H1 (cell line): Measurements from ENCODE around the gene CMTM1. TPM values are rescaled to one million over a fixed set of nuclear protein-coding genes. Genes with fewer than 3 reads are reported as not detected.
A peak's percentile ranks its signal among the peaks of the same experiment; 100 is the strongest.

ENCODE experiments used
- CTCF ChIA-PET: fragments of 300-600 bp; sonication (Branson Sonifier 250); formaldehyde crosslinking; loops from one replicate; lab custom pipeline; 2021; ENCODE audit not compliant: partially characterized antibody; lab: Charles Lee
- POLR2A ChIA-PET: fragments of 300-600 bp; sonication (Branson Sonifier 250); formaldehyde crosslinking; loops from one replicate; lab custom pipeline; 2021; ENCODE audit warnings: inconsistent platforms; ENCODE audit not compliant: partially characterized antibody; lab: Charles Lee
- DNase-seq, 2 experiments: peaks; one replicate each; pipeline versions ENCODE4 v3.0.0 to v3.0.0-alpha.2; 2010 to 2022; ENCODE audit warnings: low spot score in 2 of 2, low read depth in 1 of 2, mixed read lengths in 1 of 2
- FAIRE-seq: peaks from 2 replicates; lab custom pipeline; 2011; peaks lifted over from hg19 to GRCh38; lab: Jason Lieb, UNC
- H2AFZ ChIP-seq: 2 replicates; pipeline ENCODE4 v1.8.1; 2012; ENCODE audit warnings: low read length, inconsistent platforms
- H2AK5ac ChIP-seq: 2 replicates; pipeline ENCODE4 v1.6.1; 2013; ENCODE audit warnings: low read depth, low read length
- H2BK120ac ChIP-seq: replicated peaks from 2 replicates; pipeline ENCODE3; 2013; ENCODE audit warnings: low read depth, low read length, inconsistent platforms
- H2BK12ac ChIP-seq: 2 replicates; pipeline ENCODE4 v1.6.1; 2013; ENCODE audit warnings: low read depth, low read length
- H2BK15ac ChIP-seq: 2 replicates; pipeline ENCODE4 v1.6.1; 2013; ENCODE audit warnings: low read length
- H2BK20ac ChIP-seq: 2 replicates; pipeline ENCODE4 v1.6.1; 2013; ENCODE audit warnings: low read length
- H2BK5ac ChIP-seq: 2 replicates; pipeline ENCODE4 v1.6.1; 2013; ENCODE audit warnings: low read depth, low read length
- H3K14ac ChIP-seq: 2 replicates; pipeline ENCODE4 v1.6.1; 2013; ENCODE audit warnings: inconsistent platforms; ENCODE audit not compliant: insufficient read length
- H3K18ac ChIP-seq: 2 replicates; pipeline ENCODE4 v1.6.1; 2013; ENCODE audit warnings: low read length; ENCODE audit errors: extremely low read depth
- H3K23ac ChIP-seq: 2 replicates; pipeline ENCODE4 v1.6.1; 2013; ENCODE audit warnings: inconsistent platforms; ENCODE audit not compliant: insufficient read length
- H3K23me2 ChIP-seq: 2 replicates; pipeline ENCODE4 v1.6.1; 2013; ENCODE audit warnings: low read depth, low read length
- H3K27ac ChIP-seq: 2 replicates; pipeline ENCODE4 v1.6.1; 2011; ENCODE audit warnings: low read depth, low read length, inconsistent platforms
- H3K27me3 ChIP-seq, 4 experiments: replicated peaks in 1 of 4; 1 replicate in 1 of 4; 2 replicates in 3 of 4; pipeline versions ENCODE4 v1.6.1 to v1.8.1; 2011 to 2013; ENCODE audit warnings: low read length in 3 of 4, mild to moderate bottlenecking in 3 of 4, inconsistent platforms in 2 of 4, mixed read lengths in 2 of 4, moderate library complexity in 1 of 4; ENCODE audit not compliant: control insufficient read depth in 3 of 4, insufficient read depth in 3 of 4; ENCODE audit errors: extremely low read depth in 1 of 4
- H3K36me3 ChIP-seq, 4 experiments: 2 replicates each; pipeline versions ENCODE4 v1.6.1 to v1.8.1; 2011 to 2013; ENCODE audit warnings: mild to moderate bottlenecking in 4 of 4, low read length in 3 of 4, moderate library complexity in 2 of 4, control low read depth in 1 of 4, inconsistent platforms in 1 of 4; ENCODE audit not compliant: insufficient read depth in 4 of 4, control insufficient read depth in 2 of 4
- H3K4ac ChIP-seq: replicated peaks from 2 replicates; pipeline ENCODE3; 2013; ENCODE audit warnings: low read length, low read depth, mixed read lengths, inconsistent platforms; ENCODE audit not compliant: insufficient read length
- H3K4me1 ChIP-seq, 4 experiments: replicated peaks in 1 of 4; 1 replicate in 1 of 4; 2 replicates in 3 of 4; pipeline versions ENCODE4 v1.6.1 to v1.8.1; 2011 to 2013; ENCODE audit warnings: low read length in 3 of 4, inconsistent platforms in 2 of 4, mixed read lengths in 1 of 4; ENCODE audit not compliant: insufficient read depth in 4 of 4, control insufficient read depth in 3 of 4
- H3K4me2 ChIP-seq, 2 experiments: 2 replicates each; pipeline versions ENCODE4 v1.6.1 to v1.8.1; 2011 to 2013; ENCODE audit warnings: low read depth in 2 of 2, low read length in 2 of 2, control low read depth in 1 of 2, inconsistent platforms in 1 of 2, mild to moderate bottlenecking in 1 of 2; ENCODE audit not compliant: insufficient read depth in 1 of 2
- H3K4me3 ChIP-seq, 4 experiments: fragments of 200-600, 300-600 bp in 1 of 4; sonication (generic), shearing (Covaris generic), sonication (Bioruptor Twin) in 1 of 4; 2 replicates each; pipeline versions ENCODE4 v1.5.1 to v1.8.1; 2011 to 2016; ENCODE audit warnings: low read length in 4 of 4, low read depth in 3 of 4, control low read depth in 2 of 4, inconsistent platforms in 2 of 4, mild to moderate bottlenecking in 2 of 4, mixed read lengths in 1 of 4, moderate library complexity in 1 of 4; ENCODE audit not compliant: insufficient read depth in 2 of 4; ENCODE audit errors: extremely low read depth in 1 of 4
- H3K56ac ChIP-seq: replicated peaks from 2 replicates; pipeline ENCODE3; 2013; ENCODE audit warnings: low read depth, mild to moderate bottlenecking, mixed read lengths, low read length, inconsistent platforms; ENCODE audit not compliant: insufficient read length
- H3K79me1 ChIP-seq: 2 replicates; pipeline ENCODE4 v1.6.1; 2013; ENCODE audit warnings: low read depth, low read length, control low read depth
- H3K79me2 ChIP-seq, 2 experiments: 2 replicates each; pipeline versions ENCODE4 v1.6.1 to v1.8.1; 2012 to 2013; ENCODE audit warnings: low read length in 2 of 2, mild to moderate bottlenecking in 2 of 2, inconsistent platforms in 1 of 2; ENCODE audit not compliant: insufficient read depth in 2 of 2, control insufficient read depth in 1 of 2
- H3K9ac ChIP-seq, 4 experiments: replicated peaks in 1 of 4; 1 replicate in 1 of 4; 2 replicates in 3 of 4; pipeline versions ENCODE4 v1.6.1 to v1.8.1; 2011 to 2013; ENCODE audit warnings: low read depth in 3 of 4, low read length in 3 of 4, control low read depth in 2 of 4, mild to moderate bottlenecking in 2 of 4, moderate library complexity in 2 of 4, inconsistent platforms in 1 of 4; ENCODE audit errors: extremely low read depth in 1 of 4
- H3K9me3 ChIP-seq, 2 experiments: 2 replicates each; pipeline versions ENCODE4 v1.6.1 to v1.8.1; 2012 to 2013; ENCODE audit warnings: mild to moderate bottlenecking in 2 of 2, moderate library complexity in 2 of 2, control low read depth in 1 of 2, inconsistent platforms in 1 of 2, low read depth in 1 of 2, low read length in 1 of 2, mixed read lengths in 1 of 2; ENCODE audit not compliant: insufficient read depth in 2 of 2
- H4K20me1 ChIP-seq, 2 experiments: replicated peaks in 1 of 2; 2 replicates each; pipeline versions ENCODE3 to v1.8.1; 2011 to 2013; ENCODE audit warnings: inconsistent platforms in 2 of 2, low read length in 2 of 2, mild to moderate bottlenecking in 1 of 2; ENCODE audit not compliant: insufficient read depth in 2 of 2, control insufficient read depth in 1 of 2
- H4K5ac ChIP-seq: 2 replicates; pipeline ENCODE4 v1.6.1; 2013; ENCODE audit warnings: low read length, low read depth, mixed read lengths, inconsistent platforms; ENCODE audit not compliant: insufficient read length
- H4K8ac ChIP-seq: 2 replicates; pipeline ENCODE4 v1.8.0; 2013; ENCODE audit warnings: mild to moderate bottlenecking, moderate library complexity, low read length, inconsistent platforms; ENCODE audit not compliant: insufficient read depth; ENCODE audit errors: extremely low read depth
- H4K91ac ChIP-seq: replicated peaks from 2 replicates; pipeline ENCODE3; 2013; ENCODE audit warnings: low read length, mixed read lengths, inconsistent platforms; ENCODE audit not compliant: insufficient read length
- KDM1A ChIP-seq: fragments of 200-600, 300-600 bp; sonication (generic); IDR thresholded peaks from 2 replicates; pipeline ENCODE4 v1.7.1; 2016; ENCODE audit warnings: mild to moderate bottlenecking, low read length, borderline replicate concordance
- SP2 ChIP-seq: IDR thresholded peaks from 2 replicates; pipeline ENCODE4 v1.6.1; 2012; ENCODE audit warnings: mild to moderate bottlenecking, low read length, inconsistent platforms
- WGBS, 2 experiments: shearing (Covaris generic) in 1 of 2; methylation state at CpG; one replicate each; pipeline versions ENCODE4 v1.1.6 to v1.1.7; 2013 to 2015; ENCODE audit warnings: low lambda C conversion rate in 2 of 2, mixed read lengths in 2 of 2, inconsistent platforms in 1 of 2, low coverage in 1 of 2, missing lambda C conversion rate in 1 of 2; ENCODE audit not compliant: insufficient replicate concordance in 2 of 2, insufficient coverage in 1 of 2, insufficient read length in 1 of 2; ENCODE audit errors: extremely low coverage in 1 of 2, missing lambda C conversion rate in 1 of 2; 5-methylcytosine and 5-hydroxymethylcytosine counted together
- polyA plus RNA-seq, 7 experiments: library from polyadenylated mRNA; depleted of rRNA in 3 of 7; stranded (reverse) in 5 of 7; unstranded in 2 of 7; fragments of >200 nt in 5 of 7; fragments of 200-250 nt in 2 of 7; gene quantifications; 1 replicate in 5 of 7; 2 replicates in 1 of 7; 4 replicates in 1 of 7; pipeline versions ENCODE4 v1.2.1 to v1.2.3, GENCODE V29; 2011 to 2013; ENCODE audit warnings: missing spikeins in 2 of 7, mixed read lengths in 2 of 7
- total RNA-seq: library from RNA; stranded (reverse); fragmentation: NEBNext Ultra II Directional; extraction: Animal tissue kit (Norgen Biotek cat#: 25700); gene quantifications from 2 replicates; pipeline ENCODE4 v1.2.1, GENCODE V29; 2021

The CMTM1 gene
- total and polyA plus RNA-seq, 2 of the 8 experiments (the other 6 are each of a cell fraction or from before 2014, with no cell fraction given), result 1.2 to 2.0 TPM

- Histone ChIP-seq H3K27me3 (no peaks in the 10 kb centered on the region), H2AK5ac (no peak overlapping the region), H2BK120ac (no peak overlapping the region), H3K79me2 (no peaks in the 10 kb centered on the region), H3K9me3 (no peaks in the 10 kb centered on the region), H2BK15ac (no peak overlapping the region), H4K5ac (no peak overlapping the region), H3K36me3 (no peaks in the 10 kb centered on the region), H3K56ac (no peak overlapping the region), H3K14ac (no peak overlapping the region), H3K4me2 (no peak overlapping the region), H2BK5ac (no peak overlapping the region), H3K4me3 (no peak overlapping the region), H3K4me1 (peaks cover 0 to 10% (median 4%) of the 10 kb centered on the region in 4 experiments; a peak in 4 of 7 replicates), H3K23me2 (no peaks in the 10 kb centered on the region), H4K91ac (peak overlapping the region; percentile 44), H4K8ac (no peak overlapping the region), H3K18ac (no peak overlapping the region), H3K4ac (no peak overlapping the region), H3K9ac (no peak overlapping the region), H2BK12ac (0 out of 2 replicates have a peak overlapping the region, but pooled peaks have one; percentile 19), H2BK20ac (no peak overlapping the region), H3K27ac (no peak overlapping the region), H2AFZ (no peak overlapping the region), H3K79me1 (no peaks in the 10 kb centered on the region), H4K20me1 (no peaks in the 10 kb centered on the region), H3K23ac (no peak overlapping the region)
- FAIRE-seq, result no peak
- POLR2A ChIA-PET, result interaction anchor here (1.3 kb wide), 1 partner anchor 14 kb away, joined by 4 read pairs; no protein-coding TSS in a partner anchor
- no peak for TF ChIP-seq KDM1A
- no peak for TF ChIP-seq SP2
- 87% methylated on average over 6 of the region's 6 CpGs; no CpG with 5 or more reads in 1 of the 2 experiments for WGBS, 2 experiments
- CTCF ChIA-PET, result interaction anchor here (0.7 to 2.3 kb wide), 6 partner anchors 9 to 138 kb away, joined by 3 to 10 read pairs (median 4); partner anchors contain the start of gene CKLF
- no peak for DNase-seq
These were observed 22.7 kb upstream of the CMTM1 start for GRCh38 chr16:66543541-66543940.
